Adrenal gland (tissue), 5 donors: ENCODE measurements around the gene C19orf73.

Experiments
- POLR2A ChIP-seq, 2 donors: fragments of 450-650 bp; IDR thresholded peaks; one replicate each; pipeline ENCODE4 v1.6.1; 2017; ENCODE audit warnings: antibody characterized with exemption in 2 of 2, mild to moderate bottlenecking in 2 of 2, moderate library complexity in 1 of 2
- TF ChIP-seq, protein P1 (sequence below), 6 experiments: fragments of 450-650 bp in 4 of 6; fragments of 200-600 bp in 2 of 6; sonication (generic) in 1 of 6; IDR thresholded peaks; 1 replicate in 5 of 6; 2 replicates in 1 of 6; pipeline versions ENCODE4 v1.5.1 to v1.8.0; 2016 to 2021; ENCODE audit warnings: antibody characterized with exemption in 6 of 6, mild to moderate bottlenecking in 2 of 6, moderate library complexity in 1 of 6
- donor health status: DM: no; HTN: no; CAD: no.

DNA sequence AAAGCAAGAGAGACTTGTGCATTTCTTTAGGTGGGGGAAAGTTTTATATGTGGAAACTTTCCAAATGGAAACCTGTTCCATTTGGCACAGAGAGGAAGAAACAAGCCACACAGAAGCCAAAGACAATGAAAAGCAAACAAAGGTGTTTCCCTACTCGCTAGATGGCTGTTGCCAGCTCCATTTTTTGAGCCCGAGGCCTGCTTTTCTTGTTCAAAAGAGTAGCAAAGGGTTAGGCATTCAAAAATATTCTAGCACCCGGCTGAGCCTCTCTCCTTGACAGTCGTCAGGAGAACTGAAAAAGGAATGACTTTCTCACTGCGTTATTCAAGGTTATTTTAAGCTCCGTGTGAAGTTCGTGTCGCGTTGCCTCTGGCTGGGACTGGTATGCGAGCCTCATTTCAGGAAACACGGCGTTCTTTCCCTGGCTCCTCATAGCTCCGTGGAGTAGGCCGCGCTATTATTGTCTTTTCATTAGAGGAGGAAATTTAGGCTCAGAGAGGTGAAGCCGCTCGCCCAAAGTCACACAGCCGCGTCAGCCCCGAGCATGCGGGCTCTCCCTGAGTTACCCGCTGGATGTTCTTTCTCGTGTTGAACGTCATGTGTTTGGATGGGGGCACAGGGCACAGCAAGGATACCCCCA lies 46.3 kb upstream of the C19orf73 start:
- TF ChIP-seq, protein P1, sequence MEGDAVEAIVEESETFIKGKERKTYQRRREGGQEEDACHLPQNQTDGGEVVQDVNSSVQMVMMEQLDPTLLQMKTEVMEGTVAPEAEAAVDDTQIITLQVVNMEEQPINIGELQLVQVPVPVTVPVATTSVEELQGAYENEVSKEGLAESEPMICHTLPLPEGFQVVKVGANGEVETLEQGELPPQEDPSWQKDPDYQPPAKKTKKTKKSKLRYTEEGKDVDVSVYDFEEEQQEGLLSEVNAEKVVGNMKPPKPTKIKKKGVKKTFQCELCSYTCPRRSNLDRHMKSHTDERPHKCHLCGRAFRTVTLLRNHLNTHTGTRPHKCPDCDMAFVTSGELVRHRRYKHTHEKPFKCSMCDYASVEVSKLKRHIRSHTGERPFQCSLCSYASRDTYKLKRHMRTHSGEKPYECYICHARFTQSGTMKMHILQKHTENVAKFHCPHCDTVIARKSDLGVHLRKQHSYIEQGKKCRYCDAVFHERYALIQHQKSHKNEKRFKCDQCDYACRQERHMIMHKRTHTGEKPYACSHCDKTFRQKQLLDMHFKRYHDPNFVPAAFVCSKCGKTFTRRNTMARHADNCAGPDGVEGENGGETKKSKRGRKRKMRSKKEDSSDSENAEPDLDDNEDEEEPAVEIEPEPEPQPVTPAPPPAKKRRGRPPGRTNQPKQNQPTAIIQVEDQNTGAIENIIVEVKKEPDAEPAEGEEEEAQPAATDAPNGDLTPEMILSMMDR (IDR thresholded peaks at IDR 0.05) = no peak
- no peak for TF ChIP-seq POLR2A (IDR thresholded peaks at IDR 0.05)
